OCI-LY3 (cell line): ENCODE measurements around the gene RIPK4.

Source experiments
- H2AFZ ChIP-seq: fragments of 200-600, 300-600 bp; shearing (Covaris generic); 2 replicates; pipeline ENCODE4 v1.6.0; 2014; ENCODE audit warnings: antibody characterized with exemption, low read depth, low read length
- H3K27ac ChIP-seq: fragments of 200-600, 300-600 bp; sonication (generic); 2 replicates; pipeline ENCODE4 v1.5.1; 2014; ENCODE audit warnings: mild to moderate bottlenecking, low read length, moderate library complexity, mixed read lengths
- H3K27me3 ChIP-seq: fragments of 200-600, 300-600 bp; sonication (generic); 2 replicates; pipeline ENCODE4 v1.6.1; 2014; ENCODE audit warnings: low read depth, low read length, mixed read lengths
- H3K36me3 ChIP-seq: fragments of 200-600, 300-600 bp; sonication (generic); replicated peaks from 2 replicates; pipeline ENCODE3; 2014; ENCODE audit warnings: low read depth, low read length, mixed read lengths
- H3K4me1 ChIP-seq: fragments of 300-600, 200-600 bp; sonication (generic); 2 replicates; pipeline ENCODE4 v1.6.1; 2014; ENCODE audit warnings: low read length, mixed read lengths
- H3K4me2 ChIP-seq: fragments of 200-600, 300-600 bp; sonication (generic); 2 replicates; pipeline ENCODE4 v1.6.1; 2014; ENCODE audit warnings: low read length, mixed read lengths
- H3K4me3 ChIP-seq: fragments of 300-600, 200-600 bp; sonication (generic); 2 replicates; pipeline ENCODE4 v1.5.1; 2014; ENCODE audit warnings: antibody characterized with exemption, mild to moderate bottlenecking, low read length, moderate library complexity
- H3K79me2 ChIP-seq: fragments of 300-600, 200-600 bp; shearing (Covaris generic); 2 replicates; pipeline ENCODE4 v1.6.1; 2014; ENCODE audit warnings: mild to moderate bottlenecking, low read length, mixed read lengths
- H3K9ac ChIP-seq: fragments of 300-600, 200-600 bp; shearing (Covaris generic); 2 replicates; pipeline ENCODE4 v1.6.0; 2014; ENCODE audit warnings: mild to moderate bottlenecking, low read length, moderate library complexity
- H3K9me3 ChIP-seq: fragments of 200-600, 300-600 bp; shearing (Covaris generic); 2 replicates; pipeline ENCODE4 v1.6.1; 2014; ENCODE audit warnings: low read length, mixed read lengths; ENCODE audit not compliant: insufficient read depth
- H4K20me1 ChIP-seq: fragments of 200-600, 300-600 bp; sonication (generic); 2 replicates; pipeline ENCODE4 v1.6.1; 2016; ENCODE audit warnings: low read length, mixed read lengths; ENCODE audit not compliant: insufficient read depth
- EZH2phosphoT487 ChIP-seq: fragments of 200-600 bp; shearing (Covaris generic); IDR thresholded peaks from 2 replicates; pipeline ENCODE4 v1.6.1; 2018; ENCODE audit warnings: antibody characterized with exemption, mixed run types, low read depth
- TF ChIP-seq, protein P1 (sequence below): fragments of 200-600, 300-600 bp; sonication (generic); IDR thresholded peaks from 2 replicates; pipeline ENCODE4 v1.5.1; 2014; ENCODE audit warnings: antibody characterized with exemption, low read length, low read depth

RIPK4 gene

DNA sequence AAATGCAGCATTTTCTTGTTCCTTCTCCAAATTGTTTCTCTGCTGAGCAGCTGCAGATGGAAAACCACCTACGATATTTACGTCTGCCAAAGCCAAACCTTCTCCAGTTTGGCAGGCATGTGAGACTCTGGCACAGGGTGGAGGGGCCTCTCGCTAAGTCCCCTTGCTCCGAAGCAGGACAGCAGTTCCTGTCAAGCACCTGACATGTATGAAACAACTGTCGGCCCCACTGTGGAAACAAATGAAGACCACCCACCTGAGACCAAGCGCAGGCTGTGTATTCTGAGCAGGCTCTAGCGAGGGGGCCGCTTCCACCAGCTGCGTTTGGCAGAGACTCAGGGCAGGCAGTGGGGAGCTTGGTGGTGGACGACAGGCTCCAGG, 74.7 kb downstream of the RIPK4 start:
- no peak overlapping the region for H3K27ac ChIP-seq
- no peak overlapping the region for H3K4me2 ChIP-seq
- no peaks in the 10 kb centered on the region for H4K20me1 ChIP-seq
- H3K9me3 ChIP-seq = no peaks in the 10 kb centered on the region
- TF ChIP-seq EZH2phosphoT487 = no peak
- TF ChIP-seq, protein P1, sequence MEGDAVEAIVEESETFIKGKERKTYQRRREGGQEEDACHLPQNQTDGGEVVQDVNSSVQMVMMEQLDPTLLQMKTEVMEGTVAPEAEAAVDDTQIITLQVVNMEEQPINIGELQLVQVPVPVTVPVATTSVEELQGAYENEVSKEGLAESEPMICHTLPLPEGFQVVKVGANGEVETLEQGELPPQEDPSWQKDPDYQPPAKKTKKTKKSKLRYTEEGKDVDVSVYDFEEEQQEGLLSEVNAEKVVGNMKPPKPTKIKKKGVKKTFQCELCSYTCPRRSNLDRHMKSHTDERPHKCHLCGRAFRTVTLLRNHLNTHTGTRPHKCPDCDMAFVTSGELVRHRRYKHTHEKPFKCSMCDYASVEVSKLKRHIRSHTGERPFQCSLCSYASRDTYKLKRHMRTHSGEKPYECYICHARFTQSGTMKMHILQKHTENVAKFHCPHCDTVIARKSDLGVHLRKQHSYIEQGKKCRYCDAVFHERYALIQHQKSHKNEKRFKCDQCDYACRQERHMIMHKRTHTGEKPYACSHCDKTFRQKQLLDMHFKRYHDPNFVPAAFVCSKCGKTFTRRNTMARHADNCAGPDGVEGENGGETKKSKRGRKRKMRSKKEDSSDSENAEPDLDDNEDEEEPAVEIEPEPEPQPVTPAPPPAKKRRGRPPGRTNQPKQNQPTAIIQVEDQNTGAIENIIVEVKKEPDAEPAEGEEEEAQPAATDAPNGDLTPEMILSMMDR = no peak
- no peaks in the 10 kb centered on the region for H3K36me3 ChIP-seq
- no peak overlapping the region for H2AFZ ChIP-seq
- peaks cover 15% of the 10 kb centered on the region; the same call in 1 of the 2 replicates for H3K27me3 ChIP-seq
- no peaks in the 10 kb centered on the region for H3K4me1 ChIP-seq
- H3K79me2 ChIP-seq = no peaks in the 10 kb centered on the region
- no peak overlapping the region for H3K4me3 ChIP-seq
- no peak overlapping the region for H3K9ac ChIP-seq

DNA sequence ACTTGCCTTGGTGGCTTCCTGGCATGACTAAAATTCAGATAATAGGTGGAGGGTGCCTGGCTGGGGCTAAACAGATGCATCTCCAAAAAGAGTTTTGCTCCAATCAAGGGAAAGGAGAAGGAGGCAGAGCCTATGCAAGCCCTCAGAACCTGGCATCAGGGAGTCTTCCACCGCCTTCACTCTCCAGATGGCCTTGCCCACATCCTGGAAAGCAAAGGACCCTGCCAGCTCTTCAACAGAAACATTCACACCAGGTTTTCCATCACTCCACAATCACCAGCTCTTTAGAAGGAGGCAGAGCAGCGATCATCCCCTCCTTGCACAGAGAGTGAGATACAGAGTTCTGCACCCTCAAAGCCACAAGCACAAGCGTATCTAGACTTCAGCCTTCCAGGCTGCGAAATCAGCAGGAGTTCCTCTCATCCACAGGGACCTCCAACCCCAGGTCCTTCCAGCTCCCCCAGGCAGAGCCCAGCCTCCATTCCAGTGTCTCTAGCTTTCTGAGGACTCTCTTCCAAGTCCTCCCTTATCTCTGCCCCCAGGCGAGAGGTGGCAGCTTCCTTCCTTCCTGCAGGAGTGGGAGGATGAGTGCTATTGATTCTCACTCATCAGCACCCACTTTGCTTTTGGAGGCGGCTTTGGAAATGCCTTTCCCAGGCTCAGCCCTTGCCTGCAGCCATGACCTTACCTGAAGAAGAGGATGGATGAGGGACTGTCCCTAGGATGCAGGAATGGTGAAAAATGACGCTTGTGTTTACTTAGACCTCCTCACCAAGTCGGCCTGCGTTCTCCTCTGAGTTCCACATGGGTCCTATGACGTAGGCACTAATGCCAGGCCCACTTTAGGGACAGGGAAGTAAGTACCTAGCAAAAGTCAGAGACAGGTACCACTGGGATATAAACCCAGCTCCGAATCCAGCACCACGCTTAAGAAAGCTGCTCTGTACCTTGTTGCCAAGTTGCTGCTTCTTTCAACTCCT, 75.4 kb downstream of the RIPK4 start:
- H3K27ac ChIP-seq = no peak overlapping the region
- TF ChIP-seq, protein P1 = no peak
- no peak for TF ChIP-seq EZH2phosphoT487
- H3K4me2 ChIP-seq = no peak overlapping the region
- H4K20me1 ChIP-seq = no peaks in the 10 kb centered on the region
- no peak overlapping the region for H2AFZ ChIP-seq
- H3K4me3 ChIP-seq = no peak overlapping the region
- H3K9ac ChIP-seq = no peak overlapping the region
- H3K9me3 ChIP-seq = no peaks in the 10 kb centered on the region
- H3K79me2 ChIP-seq = no peaks in the 10 kb centered on the region
- no peaks in the 10 kb centered on the region for H3K4me1 ChIP-seq
- peaks cover 15% of the 10 kb centered on the region; the same call in 1 of the 2 replicates for H3K27me3 ChIP-seq
- H3K36me3 ChIP-seq = no peaks in the 10 kb centered on the region
